SK-N-SH (cell line): ENCODE results near the gene KLHL21.

Experiments
- CTCF ChIP-seq: fragments of 200-600 bp; sonication (generic); IDR thresholded peaks from 2 replicates; pipeline ENCODE4 v1.6.1; 2017; ENCODE audit warnings: antibody characterized with exemption, mild to moderate bottlenecking, moderate library complexity
- EP300 ChIP-seq, 2 experiments: IDR thresholded peaks; 2 replicates each; pipeline versions ENCODE4 v1.4.0 to v1.6.1; 2012; ENCODE audit warnings: borderline replicate concordance in 1 of 2, low read depth in 1 of 2, low read length in 1 of 2
- EZH2phosphoT487 ChIP-seq: fragments of 200-600 bp; sonication (generic); IDR thresholded peaks from 2 replicates; pipeline ENCODE4 v1.6.1; 2017; ENCODE audit warnings: low read depth, mixed run types, mild to moderate bottlenecking, antibody characterized with exemption, moderate library complexity, borderline replicate concordance
- FOXM1 ChIP-seq: IDR thresholded peaks from 2 replicates; pipeline ENCODE4 v1.4.0; 2012; ENCODE audit warnings: low read depth, mild to moderate bottlenecking
- POLR2AphosphoS5 ChIP-seq: IDR thresholded peaks from 2 replicates; pipeline ENCODE4 v1.6.1; 2012; ENCODE audit warnings: low read depth, low read length
- RAD21 ChIP-seq: IDR thresholded peaks from 2 replicates; pipeline ENCODE4 v1.6.1; 2012; ENCODE audit warnings: mild to moderate bottlenecking, low read length
- USF2 ChIP-seq: fragments of 150-350 bp; IDR thresholded peaks from 2 replicates; pipeline ENCODE4 v1.6.1; 2017; ENCODE audit warnings: antibody characterized with exemption, low read length, low read depth, borderline replicate concordance
- YY1 ChIP-seq: IDR thresholded peaks from 2 replicates; pipeline ENCODE4 v1.4.0; 2012; ENCODE audit warnings: low read depth, mild to moderate bottlenecking

DNA sequence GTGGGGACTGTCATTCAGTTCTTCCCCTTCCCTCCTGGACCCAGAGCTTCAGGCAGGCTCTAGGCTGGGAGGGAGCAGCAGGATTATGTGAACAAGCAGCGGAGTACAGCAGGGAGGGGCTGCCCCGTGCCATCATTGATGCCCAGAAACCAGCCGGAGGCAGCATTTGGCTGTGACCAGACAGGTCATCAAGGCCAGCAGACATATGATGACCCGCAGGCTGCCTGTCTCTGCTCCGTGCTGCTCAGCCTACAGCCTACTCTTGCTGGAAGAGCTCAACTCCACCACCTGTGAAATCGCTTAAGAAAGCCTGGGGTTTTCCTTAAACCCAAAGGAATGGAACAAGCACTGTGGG, 4.9 kb downstream of the KLHL21 start:
- TF ChIP-seq POLR2AphosphoS5 (no peak), EP300 (IDR thresholded peaks at IDR 0.05; ENCODE audit: borderline replicate concordance in 1 of 2, low read depth in 1 of 2, low read length in 1 of 2) (no peak), USF2 (no peak), CTCF (no peak), EZH2phosphoT487 (no peak), FOXM1 (no peak), YY1 (no peak), RAD21 (no peak)
